ENCODE data around the gene OPA1. TPM values are rescaled to one million over a fixed set of nuclear protein-coding genes. Genes with fewer than 3 reads are reported as not detected.
A peak's percentile ranks its signal among the peaks of the same experiment; 100 is the strongest.

OPA1 gene
- total RNA-seq, 1 donor, result 91.5 TPM

DNA sequence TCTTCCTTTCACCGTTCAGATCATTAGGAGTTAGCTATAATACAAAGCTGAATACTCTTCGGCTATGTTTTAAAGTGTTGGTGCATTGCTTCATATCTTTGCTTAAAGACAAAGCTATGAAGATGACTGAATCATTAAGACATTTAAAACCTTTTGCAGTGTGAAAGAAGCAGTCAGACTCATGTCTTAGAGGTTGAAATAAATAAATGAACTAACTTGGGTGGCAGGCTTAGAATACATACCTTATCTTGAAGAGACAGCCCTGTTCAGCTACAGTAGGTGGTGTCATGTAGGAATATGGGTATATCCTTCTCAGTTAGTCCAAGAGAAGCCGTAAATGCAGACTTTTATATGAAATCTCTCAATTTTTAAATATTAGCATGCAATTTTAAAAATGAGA is 63.4 kb downstream of the OPA1 start:
- no peak for DNase-seq (ENCODE audit: low read depth)
- H3K4me3 ChIP-seq (ENCODE audit: low read depth, low read length), result no peak overlapping the region
- TF ChIP-seq, protein P1, sequence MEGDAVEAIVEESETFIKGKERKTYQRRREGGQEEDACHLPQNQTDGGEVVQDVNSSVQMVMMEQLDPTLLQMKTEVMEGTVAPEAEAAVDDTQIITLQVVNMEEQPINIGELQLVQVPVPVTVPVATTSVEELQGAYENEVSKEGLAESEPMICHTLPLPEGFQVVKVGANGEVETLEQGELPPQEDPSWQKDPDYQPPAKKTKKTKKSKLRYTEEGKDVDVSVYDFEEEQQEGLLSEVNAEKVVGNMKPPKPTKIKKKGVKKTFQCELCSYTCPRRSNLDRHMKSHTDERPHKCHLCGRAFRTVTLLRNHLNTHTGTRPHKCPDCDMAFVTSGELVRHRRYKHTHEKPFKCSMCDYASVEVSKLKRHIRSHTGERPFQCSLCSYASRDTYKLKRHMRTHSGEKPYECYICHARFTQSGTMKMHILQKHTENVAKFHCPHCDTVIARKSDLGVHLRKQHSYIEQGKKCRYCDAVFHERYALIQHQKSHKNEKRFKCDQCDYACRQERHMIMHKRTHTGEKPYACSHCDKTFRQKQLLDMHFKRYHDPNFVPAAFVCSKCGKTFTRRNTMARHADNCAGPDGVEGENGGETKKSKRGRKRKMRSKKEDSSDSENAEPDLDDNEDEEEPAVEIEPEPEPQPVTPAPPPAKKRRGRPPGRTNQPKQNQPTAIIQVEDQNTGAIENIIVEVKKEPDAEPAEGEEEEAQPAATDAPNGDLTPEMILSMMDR (IDR thresholded peaks at IDR 0.05; ENCODE audit: insufficient read depth, low read depth, low read length), result no peak

DNA sequence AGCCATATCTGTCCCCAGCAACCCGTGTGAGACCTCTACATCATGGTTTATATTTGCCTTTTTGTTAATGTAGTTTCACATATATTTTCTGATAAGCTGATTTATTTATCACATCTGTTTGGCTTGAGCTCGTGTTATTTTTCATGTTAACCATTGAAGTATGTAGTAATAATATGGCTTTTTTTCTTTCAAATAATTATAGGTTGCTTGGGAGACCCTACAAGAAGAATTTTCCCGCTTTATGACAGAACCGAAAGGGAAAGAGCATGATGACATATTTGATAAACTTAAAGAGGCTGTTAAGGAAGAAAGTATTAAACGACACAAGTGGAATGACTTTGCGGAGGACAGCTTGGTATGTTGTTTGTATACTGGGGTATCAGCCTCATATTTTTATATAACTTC is 63.9 kb downstream of the OPA1 start:
- TF ChIP-seq, protein P1 (IDR thresholded peaks at IDR 0.05; ENCODE audit: insufficient read depth, low read depth, low read length), result no peak
- H3K4me3 ChIP-seq (ENCODE audit: low read depth, low read length), result no peak overlapping the region
- no peak for DNase-seq (ENCODE audit: low read depth)

DNA sequence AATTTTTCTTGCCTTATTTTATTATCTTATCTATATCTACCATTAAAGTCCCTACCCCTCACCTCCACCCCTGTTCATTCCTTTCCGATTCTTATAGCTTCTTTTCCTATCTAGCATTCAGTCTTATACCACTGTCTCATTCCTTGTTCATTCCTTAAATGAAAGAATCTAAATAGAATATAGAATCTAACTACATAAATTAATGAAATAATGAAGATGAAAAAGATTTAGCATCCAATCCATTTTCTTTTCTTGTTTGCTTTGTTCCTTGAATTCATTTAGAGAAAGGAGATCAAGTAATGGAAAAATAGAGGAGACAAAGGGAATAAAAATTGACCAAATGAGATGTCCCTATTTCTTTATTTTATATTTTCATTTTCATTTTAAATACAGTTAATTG is 67.2 kb downstream of the OPA1 start:
- TF ChIP-seq, protein P1 (IDR thresholded peaks at IDR 0.05; ENCODE audit: insufficient read depth, low read depth, low read length), result no peak
- no peak overlapping the region for H3K4me3 ChIP-seq (ENCODE audit: low read depth, low read length)
- no peak for DNase-seq (ENCODE audit: low read depth)

DNA sequence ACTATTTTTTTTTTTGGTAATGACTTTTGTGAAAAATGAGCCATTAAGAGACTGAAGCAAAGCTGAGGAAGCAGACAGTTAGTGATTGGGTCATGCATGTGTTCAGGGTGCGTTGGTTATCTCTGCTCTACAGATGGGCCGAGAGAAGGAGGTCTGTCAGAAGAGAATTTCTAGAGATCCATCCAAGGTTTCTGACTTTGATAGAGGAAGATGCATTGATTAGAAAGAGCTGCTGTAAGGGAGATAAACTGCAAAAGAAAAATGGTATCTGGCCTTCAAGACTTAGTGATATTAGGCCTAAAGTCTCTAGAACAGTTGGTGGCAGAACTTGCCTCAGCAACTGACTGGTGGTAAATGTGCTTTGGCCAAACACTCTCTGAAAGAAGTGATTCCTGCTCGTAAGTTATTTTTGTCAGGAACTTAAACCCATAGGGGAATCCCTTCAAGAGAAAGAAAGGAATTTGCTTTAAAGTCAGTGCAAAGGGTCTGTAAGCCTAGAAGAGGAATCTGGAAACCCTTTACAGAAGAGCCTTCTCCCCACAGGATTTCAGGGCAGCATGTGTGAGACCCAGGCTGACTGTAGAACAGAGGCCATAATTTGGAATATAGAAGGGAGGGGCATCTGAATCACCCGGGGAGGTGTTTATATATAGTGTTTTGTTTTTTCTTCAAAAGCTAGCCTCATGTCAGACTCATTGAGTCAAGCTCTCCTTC is 67.8 kb downstream of the OPA1 start:
- DNase-seq (ENCODE audit: low read depth), result no peak
- TF ChIP-seq, protein P1 (IDR thresholded peaks at IDR 0.05; ENCODE audit: insufficient read depth, low read depth, low read length), result no peak
- no peak overlapping the region for H3K4me3 ChIP-seq (ENCODE audit: low read depth, low read length)

DNA sequence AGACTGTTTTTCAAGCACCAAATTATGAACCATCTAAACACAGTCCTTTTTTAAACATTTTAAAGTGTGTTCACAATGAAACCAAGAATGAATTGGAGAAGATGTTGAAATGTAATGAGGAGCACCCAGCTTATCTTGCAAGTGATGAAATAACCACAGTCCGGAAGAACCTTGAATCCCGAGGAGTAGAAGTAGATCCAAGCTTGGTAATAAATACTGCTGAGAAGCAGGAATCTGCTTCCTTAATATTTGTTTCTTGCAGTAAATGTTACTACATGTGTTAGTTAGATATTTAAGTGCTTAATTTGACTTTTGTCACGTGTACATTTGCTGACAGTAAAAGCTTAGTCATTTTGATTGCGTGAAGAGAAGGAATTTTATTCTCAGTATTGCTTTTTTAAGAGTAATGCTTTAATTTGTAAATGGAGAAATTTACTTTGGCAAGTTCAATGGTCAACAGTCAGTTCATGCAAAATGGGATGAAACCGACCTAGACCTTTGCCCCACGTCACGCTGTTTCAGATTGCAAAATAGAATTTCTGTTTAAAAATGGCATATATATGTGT is 69.8 kb downstream of the OPA1 start:
- TF ChIP-seq, protein P1 (IDR thresholded peaks at IDR 0.05; ENCODE audit: insufficient read depth, low read depth, low read length), result no peak
- DNase-seq (ENCODE audit: low read depth), result peak; percentile 86
- no peak overlapping the region for H3K4me3 ChIP-seq (ENCODE audit: low read depth, low read length)

DNA sequence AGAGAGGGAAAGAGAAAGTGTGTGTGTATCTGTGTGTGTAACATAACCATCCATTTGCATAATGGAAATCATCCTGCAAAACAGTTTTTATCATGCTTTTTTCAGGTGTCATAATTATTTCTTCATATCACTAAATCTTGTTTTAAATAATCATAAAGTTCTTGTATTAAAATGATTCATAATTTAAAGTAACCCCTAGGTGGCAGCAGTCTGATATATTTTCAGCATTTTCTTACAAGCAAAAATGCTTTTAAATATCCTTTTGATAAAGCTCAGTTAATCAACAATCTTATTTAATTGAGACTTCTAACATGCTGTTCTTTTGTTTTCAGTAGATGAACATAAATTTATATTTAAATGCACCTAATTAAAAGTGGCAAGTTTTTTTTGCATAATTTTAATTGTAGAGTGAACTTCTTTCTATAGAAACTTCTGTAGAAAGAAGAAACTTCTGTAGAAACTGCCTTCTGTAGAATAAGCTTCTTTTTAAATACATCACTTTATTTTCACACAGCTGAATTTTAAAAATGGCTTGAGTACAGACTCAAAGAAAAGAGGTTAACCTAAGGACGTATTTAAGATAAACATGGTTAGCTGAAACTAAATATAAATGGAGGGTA is 72.5 kb downstream of the OPA1 start:
- DNase-seq (ENCODE audit: low read depth), result peak; percentile 55
- H3K4me3 ChIP-seq (ENCODE audit: low read depth, low read length), result no peak overlapping the region
- TF ChIP-seq, protein P1 (IDR thresholded peaks at IDR 0.05; ENCODE audit: insufficient read depth, low read depth, low read length), result peak; percentile 40

Measured in fibroblast of villous mesenchyme (primary cell).